GM19238 (cell line): Measurements from ENCODE around the gene ADORA1.

Source experiments
- DNase-seq: peaks from one replicate; pipeline ENCODE4 v3.0.0; 2011; ENCODE audit warnings: low spot score; ENCODE audit not compliant: insufficient read length

ADORA1 gene

GRCh38 chr1:203121186-203122015 is 6.1 kb upstream of the ADORA1 start:
- DNase-seq: no peak

GRCh38 chr1:203122159-203122558 is 5.4 kb upstream of the ADORA1 start:
- no peak for DNase-seq

GRCh38 chr1:203124011-203124410 is 3.5 kb upstream of the ADORA1 start:
- DNase-seq: no peak

GRCh38 chr1:203124546-203125317 is 2.8 kb upstream of the ADORA1 start:
- DNase-seq: no peak

GRCh38 chr1:203126151-203126865 is 1.2 kb upstream of the ADORA1 start:
- DNase-seq: no peak

- DNase-seq: no peak
These were observed 460 bp upstream of the ADORA1 start for GRCh38 chr1:203126866-203127665.

- no peak for DNase-seq
These were observed 847 bp downstream of the ADORA1 start for GRCh38 chr1:203128431-203128715.

GRCh38 chr1:203128716-203129500 is 1.4 kb downstream of the ADORA1 start:
- no peak for DNase-seq

- no peak for DNase-seq
These were observed 2.1 kb downstream of the ADORA1 start for GRCh38 chr1:203129501-203130231.

GRCh38 chr1:203130358-203130985 is 2.9 kb downstream of the ADORA1 start:
- no peak for DNase-seq

- DNase-seq: no peak
These were observed 4.1 kb downstream of the ADORA1 start for GRCh38 chr1:203131548-203132200.

- DNase-seq: no peak
These were observed 6.6 kb downstream of the ADORA1 start for GRCh38 chr1:203133970-203134725.

GRCh38 chr1:203135636-203136305 is 8.2 kb downstream of the ADORA1 start:
- DNase-seq: no peak

GRCh38 chr1:203136409-203137042 is 9.0 kb downstream of the ADORA1 start:
- DNase-seq: no peak

GRCh38 chr1:203137324-203137723 is 9.8 kb downstream of the ADORA1 start:
- no peak for DNase-seq

- DNase-seq: no peak
These were observed 10.5 kb downstream of the ADORA1 start for GRCh38 chr1:203138066-203138465.

GRCh38 chr1:203139976-203140475 is 12.5 kb downstream of the ADORA1 start:
- DNase-seq: no peak
